Heart right ventricle (tissue), 16 donors: ENCODE measurements around the gene MED16. TPM values are rescaled to one million over a fixed set of nuclear protein-coding genes. Genes with fewer than 3 reads are reported as not detected.
A peak's percentile ranks its signal among the peaks of the same experiment; 100 is the strongest.
"Not testable (repeated sequence)": the region's sequence is repeated elsewhere in the genome, so short reads cannot be mapped to it uniquely, and the experiment has no call there.

ENCODE experiments used
- ATAC-seq, 8 donors: fragments of 200-7000 bp; cut with Tn5 transposase; one replicate each; pipeline ENCODE4 v1.9.1; 2020; ENCODE audit warnings: mild to moderate bottlenecking in 8 of 8, moderate library complexity in 8 of 8, moderate number of reproducible peaks in 1 of 8
- DNase-seq, 2 donors: peaks; one replicate each; pipeline ENCODE4 v3.0.0-alpha.2; 2020
- H3K27ac ChIP-seq, 10 donors: fragments of 200-600 bp; sonication (generic) in 2 of 10; one replicate each; pipeline versions ENCODE4 v1.5.0 to v1.8.0; 2020 to 2022; ENCODE audit warnings: mild to moderate bottlenecking in 3 of 10
- H3K27me3 ChIP-seq, 7 donors: fragments of 200-600 bp; one replicate each; pipeline ENCODE4 v1.8.0; 2021 to 2022; ENCODE audit warnings: mild to moderate bottlenecking in 2 of 7
- H3K36me3 ChIP-seq, 9 donors: fragments of 200-600 bp; sonication (generic) in 1 of 9; one replicate each; pipeline versions ENCODE4 v1.5.0 to v1.8.0; 2020 to 2022; ENCODE audit warnings: mild to moderate bottlenecking in 2 of 9
- H3K4me1 ChIP-seq, 9 donors: fragments of 200-600 bp; sonication (generic) in 1 of 9; one replicate each; pipeline versions ENCODE4 v1.5.0 to v1.8.0; 2020 to 2022; ENCODE audit warnings: mild to moderate bottlenecking in 4 of 9
- H3K4me3 ChIP-seq, 10 donors: fragments of 200-600 bp; sonication (generic) in 2 of 10; one replicate each; pipeline versions ENCODE4 v1.5.0 to v1.8.0; 2020 to 2022; ENCODE audit warnings: mild to moderate bottlenecking in 7 of 10, moderate library complexity in 2 of 10
- H3K9me3 ChIP-seq, 11 donors: fragments of 200-600 bp in 10 of 11; sonication (generic) in 2 of 11; one replicate each; pipeline versions ENCODE4 v1.5.0 to v1.8.0; 2013 to 2022; ENCODE audit warnings: mild to moderate bottlenecking in 2 of 11, control low read depth in 1 of 11, moderate library complexity in 1 of 11
- CTCF ChIP-seq, 9 donors: fragments of 200-600 bp; sonication (generic) in 2 of 9; IDR thresholded peaks; one replicate each; pipeline versions ENCODE4 v1.5.0 to v1.8.0; 2021 to 2022; ENCODE audit warnings: antibody characterized with exemption in 9 of 9, mild to moderate bottlenecking in 5 of 9, moderate library complexity in 1 of 9
- WGBS, 2 donors: extraction: QIAGEN DNeasy Blood & Tissue Kit; methylation state at CpG; one replicate each; pipeline ENCODE4 v1.1.7; 2013; ENCODE audit warnings: inconsistent platforms in 1 of 2; 5-methylcytosine and 5-hydroxymethylcytosine counted together
- intact Hi-C, 10 donors: fragments of 100-400 bp; cut with DNase I; formaldehyde crosslinking; loops; one replicate each; pipeline versions ENCODE4 v1.11.1 to v1.14.2; 2022
- polyA plus RNA-seq, 2 donors: library from polyadenylated mRNA; stranded (reverse); fragments of 200-250 nt; gene quantifications; one replicate each; pipeline ENCODE4 v1.2.3, GENCODE V29; 2013
- total RNA-seq, 10 donors: library from RNA; stranded (reverse); fragmentation: NEBNext Ultra II Directional in 3 of 10; extraction: Animal tissue kit (Norgen Biotek cat#: 25700) in 3 of 10; gene quantifications; one replicate each; pipeline versions ENCODE4 v1.2.1 to v1.2.4, GENCODE V29; 2021 to 2023
- donor health status: Arrhythmogenic right ventricular cardiomyopathy.
- donor health status: ischemic (EF 13 %, LVEDD 7.1; RV severe dilation, severe dysfunction).
- donor health status: healthy with polysubstance abuse.
- donor health status: DM: no; HTN: yes; CAD: no.
- donor health status: DM: no; HTN: no; CAD: no.
- donor health status: ischemic (EF 25% LVEDD 6.9; RV normal size, moderate dysfunction).
- donor health status: ischemic (EF 25% LVEDD 5.7; RV mildly dilated, moderate dysfunction).
- donor health status: healthy.
- donor health status: DM: yes; HTN: yes; CAD: no.
- donor health status: Ischemic cardiomyopathy.
- donor health status: ischemic (EF 35%, LVEDD 5.7; RV mildly dilated, moderate dysfunction).
- donor health status: nonischemic (EF 11% LVEDD 7.7; RV severe dilation, severe dysfunction).
- donor health status: DM: yes; HTN: yes; CAD: no.
- donor health status: PGD.
- donor health status: ischemic (EF 29% LVEDD 5.4; RV normal size, mild dysfunction).
- donor health status: nonischemic (EF 23%, LVEDD 6.1; RV moderate dilation, normal function).

The MED16 gene
- total and polyA plus RNA-seq, 12 donors = 17.6 to 42.9 (median 27.7) TPM

GRCh38 chr19:854549-854948 lies 38.4 kb downstream of the MED16 start:
- intact Hi-C loops = loop anchor here in 3 of 10 donors (10.0 kb wide), 3 partner anchors 60 to 130 kb away; partner anchors contain the start of genes PTBP1 (in 1 of the 3) and WDR18 (in 1 of the 3)
- Histone ChIP-seq H3K27ac (no peak overlapping the region), H3K9me3 (no peaks in the 10 kb centered on the region), H3K4me3 (no peak overlapping the region), H3K27me3 (peaks cover 0 to 61% (median 40%) of the 10 kb centered on the region in 7 donors), H3K36me3 (no peaks in the 10 kb centered on the region), H3K4me1 (peaks cover 7 to 38% (median 10%) of the 10 kb centered on the region in 9 donors)
- 73% methylated on average over 6 of the region's 6 CpGs for WGBS, 2 donors
- ATAC-seq (no peak), DNase-seq (no peak)
- TF ChIP-seq CTCF (IDR thresholded peaks at IDR 0.05) = no peak

DNA sequence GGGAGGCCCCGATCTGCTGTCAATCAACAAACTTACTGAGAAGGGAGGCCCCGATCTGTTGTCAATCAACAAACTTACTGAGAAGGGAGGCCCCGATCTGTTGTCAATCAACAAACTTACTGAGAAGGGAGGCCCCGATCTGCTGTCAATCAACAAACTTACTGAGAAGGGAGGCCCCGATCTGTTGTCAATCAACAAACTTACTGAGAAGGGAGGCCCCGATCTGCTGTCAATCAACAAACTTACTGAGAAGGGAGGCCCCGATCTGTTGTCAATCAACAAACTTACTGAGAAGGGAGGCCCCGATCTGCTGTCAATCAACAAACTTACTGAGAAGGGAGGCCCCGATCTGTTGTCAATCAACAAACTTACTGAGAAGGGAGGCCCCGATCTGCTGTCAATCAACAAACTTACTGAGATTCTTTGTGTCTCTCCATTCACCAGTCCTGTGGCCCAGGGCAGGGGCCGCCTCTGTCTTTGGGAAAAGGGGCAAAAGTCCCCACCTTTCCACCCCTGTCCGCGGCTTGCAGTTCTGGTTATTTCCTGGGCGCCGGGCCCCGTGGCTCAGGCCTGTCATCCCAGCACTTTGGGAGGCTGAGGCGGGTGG lies 39.3 kb downstream of the MED16 start:
- Histone ChIP-seq H3K4me1 (peaks cover 7 to 30% (median 10%) of the 10 kb centered on the region in 9 donors), H3K27me3 (peaks cover 0 to 53% (median 32%) of the 10 kb centered on the region in 7 donors)
- WGBS, 2 donors = 78% methylated on average over 11 to 12 of the region's 17 CpGs
- intact Hi-C loops = loop anchor here in 3 of 10 donors (10.0 kb wide), 3 partner anchors 59 to 131 kb away; partner anchors contain the start of genes PTBP1 (in 1 of the 3) and WDR18 (in 1 of the 3)
- DNase-seq, H3K36me3 ChIP-seq, H3K27ac ChIP-seq, H3K4me3 ChIP-seq, H3K9me3 ChIP-seq, ATAC-seq: not testable (repeated sequence)

DNA sequence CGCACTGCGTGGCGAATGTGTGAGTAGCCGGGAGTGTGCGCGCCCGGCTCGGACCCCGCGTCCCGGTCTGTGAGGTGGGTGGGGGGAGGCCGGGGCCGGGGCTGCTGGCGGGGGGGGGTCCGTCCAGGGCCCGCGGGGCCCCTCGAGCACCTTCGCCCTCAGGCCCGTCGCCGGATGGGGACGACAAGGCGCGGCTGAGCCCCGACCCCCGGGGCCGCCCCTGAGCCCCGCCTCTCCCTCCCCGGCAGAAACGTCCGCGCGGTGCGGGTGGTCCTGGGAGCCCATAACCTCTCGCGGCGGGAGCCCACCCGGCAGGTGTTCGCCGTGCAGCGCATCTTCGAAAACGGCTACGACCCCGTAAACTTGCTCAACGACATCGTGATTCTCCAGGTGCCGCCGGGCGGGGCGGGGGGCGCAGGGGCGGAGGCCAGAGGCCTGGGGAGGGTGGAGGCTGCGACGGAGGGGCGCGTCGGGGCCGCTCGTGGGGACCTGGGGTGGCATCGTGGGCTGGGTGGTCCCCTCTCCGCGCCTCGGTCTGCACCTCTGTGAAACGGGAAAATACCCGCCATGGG lies 39.9 kb downstream of the MED16 start:
- H3K9me3 ChIP-seq = no peaks in the 10 kb centered on the region
- 30 to 31% methylated on average over 55 to 67 of the region's 67 CpGs for WGBS, 2 donors
- DNase-seq (no peak), ATAC-seq (no peak)
- peaks cover 0 to 50% (median 29%) of the 10 kb centered on the region in 7 donors for H3K27me3 ChIP-seq
- intact Hi-C loops = loop anchor here in 3 of 10 donors (10.0 kb wide), 3 partner anchors 58 to 132 kb away; partner anchors contain the start of genes PTBP1 (in 1 of the 3) and WDR18 (in 1 of the 3)
- no peak overlapping the region for H3K27ac ChIP-seq
- no peak for TF ChIP-seq CTCF (IDR thresholded peaks at IDR 0.05)
- H3K36me3 ChIP-seq = no peaks in the 10 kb centered on the region
- peak overlapping the region in 2 of 10 donors; percentile 16 to 28 for H3K4me3 ChIP-seq
- H3K4me1 ChIP-seq = peaks cover 7 to 29% (median 10%) of the 10 kb centered on the region in 9 donors

DNA sequence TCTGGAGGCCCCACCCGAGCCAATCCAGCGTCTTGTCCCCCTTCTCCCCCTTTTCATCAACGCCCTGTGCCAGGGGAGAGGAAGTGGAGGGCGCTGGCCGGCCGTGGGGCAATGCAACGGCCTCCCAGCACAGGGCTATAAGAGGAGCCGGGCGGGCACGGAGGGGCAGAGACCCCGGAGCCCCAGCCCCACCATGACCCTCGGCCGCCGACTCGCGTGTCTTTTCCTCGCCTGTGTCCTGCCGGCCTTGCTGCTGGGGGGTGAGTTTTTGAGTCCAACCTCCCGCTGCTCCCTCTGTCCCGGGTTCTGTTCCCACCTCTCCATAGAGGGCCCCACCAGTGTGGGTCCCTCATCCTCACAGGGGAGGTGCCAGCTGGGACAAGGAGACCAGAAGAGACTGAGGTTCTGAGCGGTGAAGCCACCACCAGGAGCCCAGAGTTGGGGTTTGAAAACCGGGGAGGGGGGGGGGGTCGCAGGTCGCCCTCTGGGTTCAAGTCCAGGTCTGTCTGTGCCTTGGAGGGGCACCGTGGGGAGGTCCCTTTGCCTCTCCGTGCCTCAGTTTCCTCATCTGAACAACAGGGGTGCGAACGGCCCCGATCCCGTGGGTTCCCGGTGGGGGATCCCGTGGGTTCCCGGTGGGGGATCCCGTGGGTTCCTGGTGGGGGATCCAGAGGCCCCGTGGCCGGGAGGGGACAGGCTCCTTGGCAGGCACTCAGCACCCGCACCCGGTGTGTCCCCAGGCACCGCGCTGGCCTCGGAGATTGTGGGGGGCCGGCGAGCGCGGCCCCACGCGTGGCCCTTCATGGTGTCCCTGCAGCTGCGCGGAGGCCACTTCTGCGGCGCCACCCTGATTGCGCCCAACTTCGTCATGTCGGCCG lies 40.6 kb downstream of the MED16 start, which contains the start of gene ELANE:
TSS of gene ELANE (plus strand) at position 168 of the 878 bp plus-strand sequence. CDS start at position 194, 26 bp downstream.
- H3K4me1 ChIP-seq = peaks cover 7 to 34% (median 13%) of the 10 kb centered on the region in 9 donors
- DNase-seq = no peak
- peaks cover 0 to 51% (median 36%) of the 10 kb centered on the region in 7 donors for H3K27me3 ChIP-seq
- peak within 1 kb of the TSS in 8 of 10 donors; percentile 75 to 84 (median 79) for H3K27ac ChIP-seq
- intact Hi-C loops = loop anchor here in 3 of 10 donors (10.0 kb wide), 3 partner anchors 58 to 132 kb away; partner anchors contain the start of genes PTBP1 (in 1 of the 3) and WDR18 (in 1 of the 3)
- peak within 1 kb of the TSS in 2 of 10 donors; percentile 16 to 28 for H3K4me3 ChIP-seq
- no peaks in the 10 kb centered on the region for H3K36me3 ChIP-seq
- ATAC-seq = no peak
- no peaks in the 10 kb centered on the region for H3K9me3 ChIP-seq
- TF ChIP-seq CTCF (IDR thresholded peaks at IDR 0.05) = no peak
- WGBS, 2 donors = 64 to 65% methylated on average over 54 to 55 of the region's 55 CpGs
